Skeletal muscle cell (primary cell): ENCODE measurements around the gene SOBP.
A peak's percentile ranks its signal among the peaks of the same experiment; 100 is the strongest.

Experiments used
- DNase-seq: peaks from one replicate; pipeline ENCODE4 v3.0.0-alpha.2; 2010; ENCODE audit warnings: low read depth
- H3K4me3 ChIP-seq: 2 replicates; pipeline ENCODE4 v1.5.1; 2011; ENCODE audit warnings: low read depth, mild to moderate bottlenecking, control low read depth, low read length, moderate library complexity

SOBP gene

DNA sequence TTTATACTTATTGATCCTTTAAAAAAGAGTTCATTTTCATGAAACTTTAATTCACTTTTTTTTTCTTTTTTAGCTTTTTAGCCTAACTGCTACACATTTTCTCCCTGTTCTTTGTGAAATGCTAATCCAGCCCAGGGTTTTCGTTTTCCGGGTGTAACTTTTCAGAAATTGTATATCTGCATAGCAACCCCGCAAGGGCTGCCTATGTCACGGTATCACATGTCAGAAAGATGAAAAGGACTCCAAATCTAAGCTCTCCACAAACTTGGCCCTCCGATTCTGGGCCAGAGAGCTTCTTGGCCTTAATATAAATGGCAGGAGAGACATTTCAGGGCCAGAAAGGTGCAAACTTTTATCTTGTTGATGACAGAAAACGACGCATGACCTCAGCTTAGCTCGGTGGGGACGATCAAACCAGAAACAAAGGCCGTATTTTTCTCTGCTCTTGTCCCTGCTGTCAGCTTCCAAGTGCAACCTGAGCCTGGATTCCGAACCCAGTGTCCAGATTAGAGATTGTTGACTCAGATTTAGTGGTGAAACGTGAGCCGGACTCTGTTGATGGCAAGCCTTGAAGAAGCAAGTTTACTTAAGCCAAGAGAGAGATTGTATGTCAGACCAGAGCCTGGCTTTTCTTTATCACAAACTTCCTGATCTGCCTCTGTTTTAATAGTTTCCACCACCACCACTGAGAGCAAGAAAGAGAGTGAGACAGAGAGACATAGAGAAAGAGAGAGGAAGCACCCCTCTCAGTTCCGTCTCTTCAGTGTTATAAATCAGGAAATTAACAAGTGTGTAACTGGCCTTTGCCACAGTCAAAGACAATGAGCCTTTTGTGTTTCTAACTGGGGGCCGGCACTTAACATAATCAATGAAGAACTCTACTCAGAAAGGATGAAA, 176.4 kb downstream of the SOBP start:
- no peak for DNase-seq

DNA sequence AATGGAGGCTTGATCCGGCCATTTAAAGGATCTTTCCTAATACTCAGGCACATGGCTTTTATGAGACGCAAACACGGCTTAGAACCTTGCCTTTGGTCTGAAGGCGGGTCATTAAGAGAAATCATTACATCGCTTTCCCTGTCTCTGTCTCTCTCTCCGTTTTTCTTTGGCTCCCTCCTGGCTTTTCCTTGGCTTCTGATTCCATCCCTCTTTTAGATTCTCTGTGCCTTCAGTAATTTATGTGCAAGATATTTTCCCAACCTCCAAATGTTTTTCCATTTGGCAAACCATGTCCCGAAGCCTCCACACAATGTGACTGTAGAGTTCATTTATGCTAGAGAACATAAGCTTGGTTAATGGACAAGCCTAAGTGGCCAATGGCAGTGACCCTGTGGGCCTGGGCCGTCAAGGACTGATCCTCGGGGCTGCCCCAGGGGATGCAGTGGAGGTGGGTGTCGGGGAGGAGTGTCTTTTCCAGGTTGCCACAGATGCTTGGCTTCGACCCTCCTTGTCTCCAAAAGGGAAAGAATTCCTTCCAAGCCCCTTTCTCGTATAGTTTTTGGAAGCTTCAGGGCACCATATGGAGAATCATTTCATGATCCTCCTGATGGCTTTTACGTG, 177.2 kb downstream of the SOBP start:
- DNase-seq: no peak
- H3K4me3 ChIP-seq: no peak overlapping the region

More for the DNA sequence above, 176.4 kb downstream of the SOBP start:
- H3K4me3 ChIP-seq: no peak overlapping the region

DNA sequence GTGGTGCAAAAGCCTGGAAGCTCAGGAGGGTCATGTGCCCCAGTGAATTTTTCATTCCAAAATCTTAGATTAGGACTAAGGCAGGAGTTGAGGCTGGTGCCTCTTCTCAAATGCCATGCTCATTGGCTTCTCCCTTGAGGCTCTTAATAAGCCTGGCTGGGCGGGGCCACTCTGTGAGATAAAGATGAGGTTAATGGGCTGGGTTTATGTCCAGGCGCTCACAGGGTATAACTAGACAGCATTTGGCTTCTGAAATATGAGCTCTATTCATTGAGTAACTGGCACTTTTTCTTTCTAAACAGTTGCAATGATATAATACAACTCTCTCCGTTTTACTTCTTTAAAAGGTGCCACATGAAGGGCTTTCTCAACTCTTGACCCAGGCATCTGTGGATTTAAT, 177.9 kb downstream of the SOBP start:
- H3K4me3 ChIP-seq: no peak overlapping the region
- DNase-seq: no peak

DNA sequence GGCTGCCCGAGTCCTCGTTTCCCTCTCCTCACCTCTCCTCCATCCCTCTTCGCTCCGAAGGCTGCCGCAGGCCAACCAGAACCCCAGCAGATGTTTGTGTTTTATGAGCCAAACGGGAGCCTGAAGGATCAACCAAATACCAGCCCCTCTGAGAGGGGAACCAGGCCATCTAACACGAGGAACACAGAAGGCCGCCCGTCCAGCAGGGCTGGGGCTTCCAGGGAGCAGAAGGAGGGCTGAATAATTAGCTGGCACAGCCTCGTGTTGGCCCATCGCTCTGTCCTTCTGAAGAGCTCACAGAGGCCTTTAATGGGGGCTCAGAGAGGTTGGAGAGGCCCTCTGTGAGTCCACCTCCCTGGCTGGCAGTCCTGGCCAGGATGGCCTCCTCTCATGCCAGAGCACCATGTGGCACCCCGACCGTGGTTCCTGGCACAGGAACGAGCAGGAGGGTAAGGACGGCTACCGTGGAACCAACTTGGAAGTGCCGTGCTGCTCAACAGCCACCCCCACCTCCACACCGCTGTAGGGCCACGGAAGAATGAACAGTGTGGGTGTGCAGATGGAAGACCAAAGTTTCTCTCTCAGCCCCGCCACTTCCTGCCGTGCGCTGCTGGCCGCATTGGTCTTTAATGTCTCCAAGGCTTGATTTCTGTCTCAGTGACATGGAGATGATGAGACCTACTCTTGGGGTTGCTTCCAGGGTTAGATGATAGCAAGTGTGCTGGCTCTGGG, 179.0 kb downstream of the SOBP start:
- no peak overlapping the region for H3K4me3 ChIP-seq
- no peak for DNase-seq

DNA sequence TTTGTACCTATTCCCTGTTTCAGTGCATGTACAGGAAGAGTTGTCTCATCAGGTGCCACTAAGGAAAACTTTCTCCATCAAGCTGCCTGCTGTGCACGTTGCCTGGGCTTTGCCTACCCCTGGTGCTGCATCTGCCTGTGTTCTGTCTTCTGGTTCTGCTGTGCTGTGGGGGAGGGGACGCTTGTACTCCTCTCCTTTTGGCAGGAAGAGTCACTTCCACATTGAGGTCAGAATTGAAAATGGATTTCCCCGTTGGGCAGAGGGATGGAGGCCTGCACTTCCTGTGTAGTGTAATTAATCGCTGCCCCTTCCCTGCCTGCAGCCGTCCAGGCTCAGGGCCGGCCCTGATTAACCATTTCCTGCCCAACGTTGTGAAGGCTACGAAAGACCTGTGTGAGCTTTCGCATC, 180.9 kb downstream of the SOBP start:
- DNase-seq: no peak
- H3K4me3 ChIP-seq: no peak overlapping the region

DNA sequence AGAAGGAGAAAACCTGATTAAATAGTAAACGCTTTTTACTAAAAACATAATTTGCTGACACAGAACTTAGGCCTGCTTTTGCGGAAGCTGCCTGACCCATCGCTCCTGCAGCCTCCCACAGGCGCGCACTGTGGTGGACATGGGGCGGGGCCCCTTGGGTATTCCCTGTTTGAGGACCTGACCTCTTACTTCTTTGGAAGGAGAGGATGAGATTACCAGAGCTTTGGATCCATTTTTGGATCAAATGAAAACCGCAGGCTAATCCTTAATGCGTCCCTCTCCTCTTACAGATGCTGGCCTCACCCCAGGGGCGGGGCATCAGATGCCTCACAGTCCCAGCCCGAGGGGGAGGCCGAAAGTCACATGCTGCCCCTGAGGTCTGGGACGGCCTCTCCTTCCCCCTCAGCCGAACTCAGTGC, 183.2 kb downstream of the SOBP start:
- no peak for DNase-seq
- H3K4me3 ChIP-seq: no peak overlapping the region

GRCh38 chr6:107674995-107675738, 185.2 kb downstream of the SOBP start:
- DNase-seq: no peak
- no peak overlapping the region for H3K4me3 ChIP-seq

- H3K4me3 ChIP-seq: no peak overlapping the region
- no peak for DNase-seq
Measured at GRCh38 chr6:107676042-107676441, 186.1 kb downstream of the SOBP start.

DNA sequence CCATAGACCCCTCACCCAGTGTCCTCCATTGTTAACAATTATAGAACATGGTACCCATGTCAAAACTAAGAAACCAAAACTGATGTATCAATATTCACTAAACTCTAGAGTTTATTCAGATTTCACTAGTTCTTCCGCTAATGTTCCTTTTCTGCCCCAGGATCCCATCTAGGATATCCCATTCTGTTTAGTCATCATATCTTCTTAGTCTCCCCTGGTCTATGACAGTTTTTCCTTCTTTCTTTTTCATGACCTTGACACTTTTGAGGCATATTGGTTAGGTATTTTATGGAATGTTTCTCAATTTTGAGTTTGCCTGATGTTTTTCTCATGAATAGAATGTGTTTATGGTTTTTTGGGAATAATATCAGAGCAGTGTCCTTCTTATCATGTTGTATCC, 187.5 kb downstream of the SOBP start:
- no peak for DNase-seq
- no peak overlapping the region for H3K4me3 ChIP-seq

DNA sequence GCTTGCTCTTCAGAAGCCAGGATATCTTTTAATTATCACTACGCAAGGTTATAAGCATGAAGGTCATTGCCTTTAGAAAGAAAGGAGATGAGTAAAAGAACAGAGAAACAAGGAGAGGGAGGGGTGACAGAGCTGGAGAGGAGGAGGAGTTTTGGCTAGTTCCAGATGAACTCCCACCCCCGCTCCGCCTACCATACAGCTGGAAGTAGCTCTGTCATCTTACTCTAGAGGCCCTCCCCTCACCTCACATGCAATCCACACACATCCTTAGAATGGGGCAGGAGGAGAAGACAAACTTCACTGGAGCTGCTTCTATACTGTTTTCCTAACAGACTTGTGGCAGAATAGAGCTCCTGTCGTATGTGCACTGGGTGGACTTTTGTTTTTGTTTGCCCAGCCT, 189.5 kb downstream of the SOBP start:
- peak; percentile 85 for DNase-seq

GRCh38 chr6:107682721-107683120, 192.8 kb downstream of the SOBP start:
- no peak overlapping the region for H3K4me3 ChIP-seq
- no peak for DNase-seq

More for the DNA sequence above, 189.5 kb downstream of the SOBP start:
- H3K4me3 ChIP-seq: no peak overlapping the region

GRCh38 chr6:107683183-107683582, 193.3 kb downstream of the SOBP start:
- DNase-seq: no peak
- no peak overlapping the region for H3K4me3 ChIP-seq

GRCh38 chr6:107684996-107685395, 195.1 kb downstream of the SOBP start:
- no peak for DNase-seq
- no peak overlapping the region for H3K4me3 ChIP-seq

GRCh38 chr6:107689190-107689589, 199.3 kb downstream of the SOBP start:
- DNase-seq: no peak
- no peak overlapping the region for H3K4me3 ChIP-seq

DNA sequence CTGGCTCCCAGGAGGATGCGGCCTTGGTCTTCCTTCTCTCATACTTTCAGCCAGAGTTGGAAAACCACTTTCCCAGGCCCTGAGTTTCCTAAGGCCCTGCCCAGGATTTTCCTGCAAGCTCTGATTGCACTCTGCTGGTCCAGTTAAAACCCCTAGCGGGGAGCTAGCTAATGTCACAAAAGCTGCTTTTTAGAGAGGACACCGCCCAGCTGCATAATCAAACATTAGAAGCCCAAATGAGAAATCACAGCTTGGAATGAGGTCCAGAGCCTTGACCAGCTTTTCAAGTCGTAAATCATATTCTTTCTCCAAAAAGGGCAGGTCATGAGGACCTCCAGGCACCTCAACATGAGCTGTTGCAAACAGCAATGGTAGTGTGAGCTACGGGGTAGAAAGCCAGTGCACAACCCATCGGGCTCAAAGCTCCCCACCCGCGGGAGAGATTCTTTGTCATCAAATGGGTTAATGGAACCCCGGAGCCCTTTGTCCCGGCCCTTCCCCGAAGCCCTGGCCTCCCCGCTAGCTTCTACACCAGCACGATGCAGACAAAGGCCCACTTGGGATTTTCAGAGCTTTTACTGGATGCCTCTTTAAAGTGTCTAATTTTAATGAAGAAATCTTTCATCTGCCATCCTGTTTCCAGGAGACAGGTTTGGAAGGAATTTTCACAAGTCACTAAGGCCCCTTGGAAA, 200.2 kb downstream of the SOBP start:
- DNase-seq: no peak
- no peak overlapping the region for H3K4me3 ChIP-seq

DNA sequence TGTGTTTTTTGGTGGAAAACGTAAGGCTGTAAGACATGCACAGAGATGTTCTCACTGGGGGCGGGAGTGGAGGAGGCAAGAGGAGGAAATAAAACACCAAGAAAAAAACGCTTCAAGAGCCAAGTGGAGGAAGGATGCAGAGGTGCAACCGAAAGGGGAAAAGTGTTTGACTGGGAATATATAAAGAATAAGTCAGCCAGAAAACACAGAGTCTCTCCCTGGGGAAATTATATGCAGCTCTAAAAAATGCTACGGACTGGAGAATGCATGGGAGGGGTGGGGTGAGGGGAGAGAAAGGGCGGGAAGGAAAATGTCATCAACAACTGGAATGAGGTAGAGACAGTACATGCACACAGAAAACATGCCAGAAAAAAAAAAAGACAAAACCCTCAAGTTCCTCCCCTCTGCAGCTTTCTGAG, 200.7 kb downstream of the SOBP start:
- H3K4me3 ChIP-seq: no peak overlapping the region
- peak; percentile 97 for DNase-seq

- DNase-seq: peak; percentile 100
- H3K4me3 ChIP-seq: no peak overlapping the region
Measured at GRCh38 chr6:107691062-107691751, 201.3 kb downstream of the SOBP start.

DNA sequence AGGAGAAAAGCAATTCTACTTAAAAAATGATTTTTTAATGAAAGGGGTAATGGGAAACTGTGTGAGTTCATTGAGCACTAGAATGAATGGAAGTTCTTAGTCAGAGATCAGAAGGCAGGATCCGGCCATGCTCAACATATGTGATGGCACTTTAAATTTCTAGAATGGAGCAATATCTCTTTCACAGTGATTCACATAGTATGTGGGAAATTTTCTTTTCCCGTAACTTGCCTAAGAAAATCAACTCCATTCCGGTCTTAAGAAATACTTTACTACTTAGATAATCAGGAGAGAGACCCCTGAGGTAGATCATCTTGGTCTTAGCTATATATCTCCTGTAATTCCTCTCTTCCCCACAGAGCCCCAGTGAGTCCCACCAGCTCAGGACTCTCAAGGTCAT, 202.4 kb downstream of the SOBP start:
- DNase-seq: peak; percentile 95
- no peak overlapping the region for H3K4me3 ChIP-seq
